ENCODE measurements around the gene PSEN1.
"Not testable (repeated sequence)": the region's sequence is repeated elsewhere in the genome, so short reads cannot be mapped to it uniquely, and the experiment has no call there.

PSEN1 gene

GRCh38 chr14:73167727-73168126 is 31.4 kb downstream of the PSEN1 start:
- DNase-seq = no peak

GRCh38 chr14:73168274-73168673 is 32.0 kb downstream of the PSEN1 start:
- DNase-seq = no peak

- no peak for DNase-seq
Observed at GRCh38 chr14:73168691-73169090, 32.4 kb downstream of the PSEN1 start.

GRCh38 chr14:73169855-73170254 is 33.5 kb downstream of the PSEN1 start:
- not testable (repeated sequence) for DNase-seq

- no peak for DNase-seq
Observed at GRCh38 chr14:73170686-73171085, 34.4 kb downstream of the PSEN1 start.

GRCh38 chr14:73172500-73172899 is 36.2 kb downstream of the PSEN1 start:
- no peak for DNase-seq

- no peak for DNase-seq
Observed at GRCh38 chr14:73173092-73173735, 36.9 kb downstream of the PSEN1 start.

- no peak for DNase-seq
Observed at GRCh38 chr14:73176685-73177084, 40.4 kb downstream of the PSEN1 start.

GRCh38 chr14:73180385-73180805 is 44.1 kb downstream of the PSEN1 start:
- no peak for DNase-seq

GRCh38 chr14:73180969-73181368 is 44.7 kb downstream of the PSEN1 start:
- not testable (repeated sequence) for DNase-seq

- no peak for DNase-seq
Observed at GRCh38 chr14:73188501-73188911, 52.2 kb downstream of the PSEN1 start.

- no peak for DNase-seq
Observed at GRCh38 chr14:73189651-73190050, 53.3 kb downstream of the PSEN1 start.

- no peak for DNase-seq
Observed at GRCh38 chr14:73191441-73191840, 55.1 kb downstream of the PSEN1 start.

- not testable (repeated sequence) for DNase-seq
Observed at GRCh38 chr14:73194306-73194705, 58.0 kb downstream of the PSEN1 start.

GRCh38 chr14:73198253-73198652 is 61.9 kb downstream of the PSEN1 start:
- no peak for DNase-seq

GRCh38 chr14:73203527-73203926 is 67.2 kb downstream of the PSEN1 start:
- no peak for DNase-seq

- DNase-seq = no peak
Observed at GRCh38 chr14:73207615-73208014, 71.3 kb downstream of the PSEN1 start.

GRCh38 chr14:73208390-73208789 is 72.1 kb downstream of the PSEN1 start:
- no peak for DNase-seq

GRCh38 chr14:73208846-73209245 is 72.5 kb downstream of the PSEN1 start:
- no peak for DNase-seq

- DNase-seq = no peak
Observed at GRCh38 chr14:73209953-73210352, 73.6 kb downstream of the PSEN1 start.

GRCh38 chr14:73211251-73212040 is 75.1 kb downstream of the PSEN1 start:
- no peak for DNase-seq

- DNase-seq = no peak
Observed at GRCh38 chr14:73216030-73216429, 79.7 kb downstream of the PSEN1 start.

- no peak for DNase-seq
Observed at GRCh38 chr14:73217411-73217810, 81.1 kb downstream of the PSEN1 start.

- no peak for DNase-seq
Observed at GRCh38 chr14:73220061-73220460, 83.8 kb downstream of the PSEN1 start.

- DNase-seq = no peak
Observed at GRCh38 chr14:73220634-73221033, 84.3 kb downstream of the PSEN1 start.
